ENCODE data around the gene LIN52. TPM values are rescaled to one million over a fixed set of nuclear protein-coding genes. Genes with fewer than 3 reads are reported as not detected.

The LIN52 gene, protein sequence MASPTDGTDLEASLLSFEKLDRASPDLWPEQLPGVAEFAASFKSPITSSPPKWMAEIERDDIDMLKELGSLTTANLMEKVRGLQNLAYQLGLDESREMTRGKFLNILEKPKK
- 3.6 to 4.5 TPM (median 4.4 TPM) in 5 replicates for total RNA-seq (2022; extraction: Qiagen RNA extraction)

DNA sequence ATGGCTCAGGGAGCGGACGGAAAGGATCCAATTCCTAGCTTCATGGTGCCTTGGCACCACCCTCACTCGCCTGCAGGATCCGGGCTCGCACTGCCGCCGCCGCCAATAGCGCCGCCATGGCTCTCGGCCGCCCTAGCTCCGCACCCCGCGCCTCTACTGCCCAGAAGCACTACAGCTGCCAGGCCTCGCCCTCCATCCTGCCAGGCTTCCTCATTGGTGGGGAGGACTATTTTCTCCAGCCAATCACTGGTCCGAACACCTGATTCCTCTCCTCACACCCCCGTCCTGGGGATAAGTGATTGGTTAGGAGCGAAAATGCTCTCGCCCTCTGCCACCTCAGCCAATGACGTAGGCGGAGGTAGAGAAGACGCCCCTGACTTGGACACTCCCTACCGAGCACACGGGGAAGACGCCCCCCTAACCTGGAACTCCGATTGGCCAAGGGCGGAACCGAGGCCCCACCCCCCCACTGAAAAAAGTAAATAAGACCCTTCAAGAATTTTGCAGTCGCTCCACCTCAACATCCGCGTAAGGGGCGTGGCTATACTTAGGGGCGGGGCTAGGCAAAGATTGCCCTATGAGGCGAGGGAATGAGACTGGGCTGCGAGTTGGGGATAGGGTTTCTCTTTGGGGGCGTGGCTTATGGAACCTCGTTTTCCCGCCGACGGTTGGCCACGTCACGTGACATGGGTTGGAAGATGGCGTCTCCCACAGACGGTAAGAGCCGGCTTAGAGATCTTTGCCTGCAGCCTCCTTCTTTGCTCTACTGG lies at the start of gene LIN52, which contains the start of gene ALDH6A1:
LIN52 (plus strand) TSS at position 680 of the 770 bp plus-strand sequence; CDS start at position 699, 19 bp downstream.
ALDH6A1 (minus strand) TSS at position 177 of the 770 bp plus-strand sequence; CDS start at position 118, 59 bp downstream.

DNA sequence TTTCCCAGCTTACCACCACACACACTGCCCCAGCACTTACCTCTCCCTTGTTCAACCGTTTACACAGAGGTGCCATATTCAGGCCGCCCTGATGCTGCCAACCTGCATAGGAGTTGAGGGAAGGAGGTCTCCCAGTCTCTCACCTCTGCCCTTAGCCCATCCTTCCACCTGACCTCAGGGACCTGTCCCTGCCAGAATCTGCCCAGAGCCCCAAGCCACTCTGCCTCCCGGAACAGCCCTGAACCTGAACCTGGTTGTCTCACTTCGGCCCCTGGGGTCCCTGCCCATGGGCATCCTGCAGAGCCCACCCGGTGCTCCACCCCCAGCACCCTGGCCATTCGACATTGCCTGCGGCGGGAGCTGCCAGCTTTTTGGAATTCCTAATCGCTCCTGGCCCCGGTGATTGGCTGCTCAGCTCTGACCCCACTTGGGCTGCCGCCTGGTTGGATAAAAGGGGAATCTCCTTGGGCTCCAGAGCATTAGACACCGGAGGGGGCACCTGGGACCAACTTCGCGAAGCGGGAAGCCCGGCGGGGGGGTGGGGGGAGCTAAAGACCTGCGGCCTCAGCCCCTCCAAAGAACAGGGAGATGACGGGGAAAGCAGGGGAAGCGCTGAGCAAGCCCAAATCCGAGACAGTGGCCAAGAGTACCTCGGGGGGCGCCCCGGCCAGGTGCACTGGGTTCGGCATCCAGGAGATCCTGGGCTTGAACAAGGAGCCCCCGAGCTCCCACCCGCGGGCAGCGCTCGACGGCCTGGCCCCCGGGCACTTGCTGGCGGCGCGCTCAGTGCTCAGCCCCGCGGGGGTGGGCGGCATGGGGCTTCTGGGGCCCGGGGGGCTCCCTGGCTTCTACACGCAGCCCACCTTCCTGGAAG lies 154.5 kb downstream of the LIN52 start, which contains the start of gene VSX2:
VSX2 (plus strand) TSS at position 476 of the 874 bp plus-strand sequence; CDS start at position 589, 113 bp downstream.

Other genes starting within 250 kb of the LIN52 start
- 7.0 to 10.2 TPM (median 8.4 TPM) in 5 replicates for gene PTGR2, start 233.1 kb upstream of the LIN52 start, total RNA-seq (2022; extraction: Qiagen RNA extraction)
- 42.4 to 52.2 TPM (median 45.7 TPM) in 5 replicates for gene ZNF410, start 198.1 kb upstream of the LIN52 start, total RNA-seq (2022; extraction: Qiagen RNA extraction)
- gene FAM161B, start 134.9 kb upstream of the LIN52 start, total RNA-seq (2022; extraction: Qiagen RNA extraction), result 1.4 to 1.7 TPM (median 1.6 TPM) in 5 replicates
- 23.4 to 27.8 TPM (median 26.1 TPM) in 5 replicates for gene COQ6, start 134.7 kb upstream of the LIN52 start, total RNA-seq (2022; extraction: Qiagen RNA extraction)
- 5.0 to 7.3 TPM (median 6.3 TPM) in 5 replicates for gene ENTPD5, start 65.7 kb upstream of the LIN52 start, total RNA-seq (2022; extraction: Qiagen RNA extraction)
- gene BBOF1, start 65.6 kb upstream of the LIN52 start, total RNA-seq (2022; extraction: Qiagen RNA extraction), result 3.3 to 5.5 TPM (median 3.8 TPM) in 5 replicates
- gene ALDH6A1, start 503 bp upstream of the LIN52 start, total RNA-seq (2022; extraction: Qiagen RNA extraction), result 1.9 to 2.8 TPM (median 2.4 TPM) in 5 replicates
- not detected in 5 replicates for gene VSX2, start 154.5 kb downstream of the LIN52 start, total RNA-seq (2022; extraction: Qiagen RNA extraction)
- 26.8 to 39.5 TPM (median 28.5 TPM) in 5 replicates for gene ABCD4, start 218.0 kb downstream of the LIN52 start, total RNA-seq (2022; extraction: Qiagen RNA extraction)

Measured in A549 treated with Mapracorat at 1 μM for 4 hours (cell line).